Activated T-cell treated with anti-CD3 and anti-CD28 coated beads for 4 hours (primary cell): ENCODE data around the gene ADSS2.

Experiments used
- DNase-seq: peaks from one replicate; pipeline ENCODE4 v3.0.0-alpha.2; 2020

ADSS2 gene

GRCh38 chr1:244362476-244362875, 89.2 kb downstream of the ADSS2 start:
- no peak for DNase-seq

- DNase-seq = no peak
These were observed 89.8 kb downstream of the ADSS2 start for GRCh38 chr1:244361764-244362473.
